ENCODE data around the gene BAHCC1. TPM values are rescaled to one million over a fixed set of nuclear protein-coding genes. Genes with fewer than 3 reads are reported as not detected.

The BAHCC1 gene
- total and polyA plus RNA-seq, 9 of the 15 experiments (the other 6 are each of a cell fraction or from before 2014, with no cell fraction given), result 0.14 to 26.9 (median 5.0) TPM

GRCh38 chr17:81394921-81395599 is at the start of gene BAHCC1 (continued):
- no peak for TF ChIP-seq ZNF146 (CRISPR knock-in tag; IDR thresholded peaks at IDR 0.05; ENCODE audit: unreplicated experiment)
- TF ChIP-seq SRSF3 (IDR thresholded peaks at IDR 0.05; ENCODE audit: insufficient read depth, low read length), result no peak
- no peak for TF ChIP-seq TSHZ1 (CRISPR knock-in tag; IDR thresholded peaks at IDR 0.05)
- TF ChIP-seq DNMT1 (IDR thresholded peaks at IDR 0.05), result no peak
- TF ChIP-seq, protein P1, sequence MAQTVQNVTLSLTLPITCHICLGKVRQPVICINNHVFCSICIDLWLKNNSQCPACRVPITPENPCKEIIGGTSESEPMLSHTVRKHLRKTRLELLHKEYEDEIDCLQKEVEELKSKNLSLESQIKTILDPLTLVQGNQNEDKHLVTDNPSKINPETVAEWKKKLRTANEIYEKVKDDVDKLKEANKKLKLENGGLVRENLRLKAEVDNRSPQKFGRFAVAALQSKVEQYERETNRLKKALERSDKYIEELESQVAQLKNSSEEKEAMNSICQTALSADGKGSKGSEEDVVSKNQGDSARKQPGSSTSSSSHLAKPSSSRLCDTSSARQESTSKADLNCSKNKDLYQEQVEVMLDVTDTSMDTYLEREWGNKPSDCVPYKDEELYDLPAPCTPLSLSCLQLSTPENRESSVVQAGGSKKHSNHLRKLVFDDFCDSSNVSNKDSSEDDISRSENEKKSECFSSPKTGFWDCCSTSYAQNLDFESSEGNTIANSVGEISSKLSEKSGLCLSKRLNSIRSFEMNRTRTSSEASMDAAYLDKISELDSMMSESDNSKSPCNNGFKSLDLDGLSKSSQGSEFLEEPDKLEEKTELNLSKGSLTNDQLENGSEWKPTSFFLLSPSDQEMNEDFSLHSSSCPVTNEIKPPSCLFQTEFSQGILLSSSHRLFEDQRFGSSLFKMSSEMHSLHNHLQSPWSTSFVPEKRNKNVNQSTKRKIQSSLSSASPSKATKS (CRISPR knock-in tag; IDR thresholded peaks at IDR 0.05), result no peak
- TF ChIP-seq ZNF217 (CRISPR knock-in tag; IDR thresholded peaks at IDR 0.05), result no peak
- no peak; the same call in 1 of the 2 replicates for TF ChIP-seq ZBTB43 (CRISPR knock-in tag; IDR thresholded peaks at IDR 0.05)
- peak; percentile 70 for TF ChIP-seq RBFOX2 (IDR thresholded peaks at IDR 0.05; ENCODE audit: low read depth, low read length)
- TF ChIP-seq, protein P2, sequence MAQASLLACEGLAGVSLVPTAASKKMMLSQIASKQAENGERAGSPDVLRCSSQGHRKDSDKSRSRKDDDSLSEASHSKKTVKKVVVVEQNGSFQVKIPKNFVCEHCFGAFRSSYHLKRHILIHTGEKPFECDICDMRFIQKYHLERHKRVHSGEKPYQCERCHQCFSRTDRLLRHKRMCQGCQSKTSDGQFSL (CRISPR knock-in tag; IDR thresholded peaks at IDR 0.05), result no peak
- TF ChIP-seq, protein P2 (tag; IDR thresholded peaks at IDR 0.05), result no peak
- TF ChIP-seq FOXA3 (CRISPR knock-in tag; conservative IDR thresholded peaks at IDR 0.05 in 1 of 2, IDR thresholded peaks at IDR 0.05 in 1 of 2), result peak in 1 of 2 experiments; percentile 80; a peak in 2 of 4 replicates
- TF ChIP-seq RBBP5 (IDR thresholded peaks at IDR 0.05; ENCODE audit: borderline replicate concordance, insufficient read depth, low read length, poor library complexity, severe bottlenecking), result no peak
- no peak for TF ChIP-seq PHF20 (IDR thresholded peaks at IDR 0.05; ENCODE audit: partially characterized antibody)
- TF ChIP-seq FOXK2 (conservative IDR thresholded peaks at IDR 0.05 in 1 of 2, IDR thresholded peaks at IDR 0.05 in 1 of 2; ENCODE audit: low read depth in 2 of 2), result peak; percentile 97 to 98
- no peak for TF ChIP-seq GABPB1 (CRISPR knock-in tag; IDR thresholded peaks at IDR 0.05)
